ENCODE data around the gene SYT5. TPM values are rescaled to one million over a fixed set of nuclear protein-coding genes. Genes with fewer than 3 reads are reported as not detected.

SYT5 gene
- total and polyA plus RNA-seq, 12 donors: under 0.01 to 1.1 TPM; not detected in 10

DNA sequence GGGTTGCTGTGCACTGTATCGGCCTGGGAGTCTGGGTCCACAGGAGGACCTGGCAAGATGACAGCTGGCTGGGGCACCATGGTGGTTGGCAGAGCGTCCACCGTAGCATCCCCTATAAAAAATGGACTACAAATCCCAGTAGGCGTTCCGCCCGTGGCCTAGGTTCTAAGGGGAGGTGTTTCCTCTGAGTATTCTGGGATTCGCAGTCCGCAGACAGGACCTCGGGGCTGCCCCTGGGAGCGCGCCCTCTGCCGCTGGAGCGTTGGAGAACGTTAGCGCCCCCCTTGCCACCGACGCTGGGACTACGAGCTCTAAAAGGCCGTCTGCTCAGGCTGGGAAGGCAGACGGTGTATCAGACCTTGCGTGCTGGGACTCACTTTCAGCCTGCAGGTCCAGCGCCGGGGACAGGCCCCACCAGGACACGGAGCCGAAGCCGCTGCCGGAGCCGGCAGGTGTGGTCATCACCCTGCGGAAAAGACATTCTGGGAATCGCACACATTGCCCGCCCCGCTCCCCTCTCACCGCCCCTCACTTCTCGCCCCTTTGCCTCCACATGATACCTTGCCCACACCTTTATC is 14.0 kb downstream of the SYT5 start:
- peaks cover 0 to 30% (median 0%) of the 10 kb centered on the region in 9 donors for H3K36me3 ChIP-seq
- peaks cover 9 to 98% (median 86%) of the 10 kb centered on the region in 7 donors for H3K27me3 ChIP-seq
- no peaks in the 10 kb centered on the region for H3K9me3 ChIP-seq
- ATAC-seq (peak; percentile 48 to 89 (median 85)), DNase-seq (peak; percentile 54 to 70)
- TF ChIP-seq, protein P1, sequence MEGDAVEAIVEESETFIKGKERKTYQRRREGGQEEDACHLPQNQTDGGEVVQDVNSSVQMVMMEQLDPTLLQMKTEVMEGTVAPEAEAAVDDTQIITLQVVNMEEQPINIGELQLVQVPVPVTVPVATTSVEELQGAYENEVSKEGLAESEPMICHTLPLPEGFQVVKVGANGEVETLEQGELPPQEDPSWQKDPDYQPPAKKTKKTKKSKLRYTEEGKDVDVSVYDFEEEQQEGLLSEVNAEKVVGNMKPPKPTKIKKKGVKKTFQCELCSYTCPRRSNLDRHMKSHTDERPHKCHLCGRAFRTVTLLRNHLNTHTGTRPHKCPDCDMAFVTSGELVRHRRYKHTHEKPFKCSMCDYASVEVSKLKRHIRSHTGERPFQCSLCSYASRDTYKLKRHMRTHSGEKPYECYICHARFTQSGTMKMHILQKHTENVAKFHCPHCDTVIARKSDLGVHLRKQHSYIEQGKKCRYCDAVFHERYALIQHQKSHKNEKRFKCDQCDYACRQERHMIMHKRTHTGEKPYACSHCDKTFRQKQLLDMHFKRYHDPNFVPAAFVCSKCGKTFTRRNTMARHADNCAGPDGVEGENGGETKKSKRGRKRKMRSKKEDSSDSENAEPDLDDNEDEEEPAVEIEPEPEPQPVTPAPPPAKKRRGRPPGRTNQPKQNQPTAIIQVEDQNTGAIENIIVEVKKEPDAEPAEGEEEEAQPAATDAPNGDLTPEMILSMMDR (IDR thresholded peaks at IDR 0.05): peak in 8 of 9 donors; percentile 24 to 67 (median 48)
- intact Hi-C loops (cut with DNase I): no loop called here
- H3K4me1 ChIP-seq: peaks cover 0 to 30% (median 19%) of the 10 kb centered on the region in 9 donors
- peak overlapping the region in 9 of 10 donors; percentile 25 to 54 (median 48) for H3K4me3 ChIP-seq
- WGBS, 2 donors: 2% methylated on average over 34 of the region's 34 CpGs
- peak overlapping the region in 2 of 10 donors; percentile 45 to 51 for H3K27ac ChIP-seq

DNA sequence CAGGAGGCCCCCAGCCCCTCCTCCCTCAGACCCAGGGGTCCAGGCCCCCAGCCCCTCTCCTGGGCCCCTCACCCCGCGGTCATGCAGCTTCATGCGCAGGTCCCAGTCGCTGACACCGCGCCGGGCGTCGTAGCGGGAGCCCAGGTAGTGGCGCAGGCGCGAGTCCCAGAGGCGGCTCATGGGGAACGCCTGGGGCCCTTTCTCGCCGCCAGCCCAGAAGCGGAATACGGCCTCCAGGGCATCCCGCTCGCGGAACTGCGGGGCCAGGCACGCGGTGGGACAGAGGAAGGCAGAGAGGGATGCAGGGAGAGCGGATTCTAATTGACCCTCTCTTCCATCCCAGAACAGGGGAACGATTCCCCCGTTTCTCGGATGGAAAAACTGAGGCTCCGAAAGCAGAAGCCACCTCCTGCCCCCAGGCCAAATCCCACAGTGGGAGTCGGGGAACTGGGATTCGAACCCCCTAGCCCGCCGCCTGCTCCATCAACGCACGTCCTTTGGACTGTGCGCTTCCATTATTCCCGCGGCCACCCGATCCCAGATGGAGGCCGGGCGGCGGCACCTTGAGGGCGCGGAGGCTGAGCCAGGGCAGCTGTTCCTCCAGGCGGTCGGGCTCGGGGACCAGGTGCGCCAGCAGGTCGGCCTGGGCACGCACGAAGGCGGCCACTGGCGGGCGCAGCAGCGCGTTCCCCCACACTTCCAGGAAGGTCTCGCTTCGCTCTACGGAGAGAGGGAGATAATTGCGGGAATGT is 18.3 kb downstream of the SYT5 start:
- peak overlapping the region in 1 of 10 donors; percentile 60 for H3K4me3 ChIP-seq
- peaks cover 0 to 49% (median 28%) of the 10 kb centered on the region in 9 donors for H3K4me1 ChIP-seq
- no peak overlapping the region for H3K27ac ChIP-seq
- WGBS, 2 donors: 42 to 49% methylated on average over 61 of the region's 61 CpGs
- H3K9me3 ChIP-seq: no peaks in the 10 kb centered on the region
- H3K27me3 ChIP-seq: peaks cover 0 to 83% (median 61%) of the 10 kb centered on the region in 7 donors
- DNase-seq: no peak
- intact Hi-C loops (cut with DNase I): no loop called here
- TF ChIP-seq, protein P1 (IDR thresholded peaks at IDR 0.05): no peak
- ATAC-seq: no peak
- peaks cover 0 to 39% (median 0%) of the 10 kb centered on the region in 9 donors for H3K36me3 ChIP-seq

DNA sequence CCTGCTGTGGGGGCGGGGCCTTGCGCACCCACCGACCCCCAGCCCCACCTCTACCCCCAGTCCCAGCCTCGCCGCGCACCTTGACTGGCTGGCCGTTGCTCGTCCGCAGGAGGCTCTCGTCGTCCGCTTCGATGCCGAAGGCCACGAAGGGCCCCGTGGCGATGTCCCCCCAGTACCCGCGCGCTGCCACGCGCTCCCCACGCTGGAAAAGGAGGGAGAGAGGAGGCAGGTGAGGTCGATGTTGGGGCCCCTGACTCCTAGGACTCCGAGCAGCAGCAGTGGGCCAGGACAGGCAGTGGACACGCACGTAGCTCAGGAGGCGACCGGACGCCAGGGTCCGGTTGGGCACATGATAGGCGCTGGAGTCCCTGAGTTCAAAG is 19.1 kb downstream of the SYT5 start:
- peaks cover 0 to 83% (median 61%) of the 10 kb centered on the region in 7 donors for H3K27me3 ChIP-seq
- peak overlapping the region in 2 of 10 donors; percentile 25 to 30 for H3K27ac ChIP-seq
- peaks cover 0 to 46% (median 0%) of the 10 kb centered on the region in 9 donors for H3K36me3 ChIP-seq
- WGBS, 2 donors: 25 to 27% methylated on average over 32 of the region's 32 CpGs
- peak overlapping the region in 5 of 10 donors; percentile 52 to 60 (median 58) for H3K4me3 ChIP-seq
- H3K9me3 ChIP-seq: no peaks in the 10 kb centered on the region
- intact Hi-C loops (cut with DNase I): no loop called here
- DNase-seq (no peak), ATAC-seq (no peak)
- peaks cover 0 to 44% (median 20%) of the 10 kb centered on the region in 9 donors for H3K4me1 ChIP-seq
- TF ChIP-seq, protein P1 (IDR thresholded peaks at IDR 0.05): no peak

DNA sequence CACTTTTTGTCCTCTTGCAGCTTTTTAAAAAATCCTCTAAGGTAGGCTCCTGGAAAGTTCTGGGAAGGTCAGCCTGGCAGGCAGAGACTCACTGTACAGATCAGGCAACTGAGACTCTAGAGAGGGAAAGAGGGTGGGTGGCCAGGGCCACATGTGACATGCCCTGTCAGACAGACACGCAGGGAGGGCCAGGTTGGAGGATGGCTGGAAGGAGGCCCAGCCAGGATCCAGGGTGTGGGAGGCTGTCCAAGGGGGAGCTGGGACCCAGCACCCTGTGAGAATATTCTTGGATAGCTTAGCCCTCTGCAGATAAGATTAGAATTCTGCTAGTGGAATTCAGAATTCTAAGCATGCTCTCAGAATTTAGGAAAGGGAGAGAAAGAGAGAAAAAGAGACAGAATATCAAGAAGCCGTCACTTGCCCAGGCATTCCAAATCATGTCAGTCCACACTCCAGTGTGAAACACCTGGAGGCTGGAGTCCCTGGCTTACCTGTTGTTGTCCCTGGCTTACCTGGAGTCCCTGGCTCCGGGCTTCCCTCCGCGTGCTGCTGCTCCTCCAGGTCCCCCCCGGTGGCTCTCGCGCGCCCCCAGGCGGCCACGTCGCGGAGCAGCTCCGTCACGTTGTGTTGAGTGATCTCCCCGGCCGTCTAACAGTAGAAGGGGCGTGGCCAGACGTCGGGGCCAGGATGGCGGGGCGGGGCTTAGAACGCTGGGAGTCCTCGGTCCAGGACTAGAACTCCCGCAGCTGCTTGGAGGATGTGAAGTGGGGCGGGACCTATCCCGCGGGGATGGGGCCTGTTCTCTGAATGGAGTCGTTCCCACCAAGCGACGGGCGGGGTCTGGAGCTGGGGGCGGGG is 19.7 kb downstream of the SYT5 start:
- 3 to 4% methylated on average over 32 to 33 of the region's 33 CpGs for WGBS, 2 donors
- TF ChIP-seq, protein P1 (IDR thresholded peaks at IDR 0.05): peak; percentile 74 to 89 (median 86)
- H3K27ac ChIP-seq: peak overlapping the region in 7 of 10 donors; percentile 71 to 100 (median 95)
- peak overlapping the region in 9 of 10 donors; percentile 3 to 60 (median 52) for H3K4me3 ChIP-seq
- peaks cover 0 to 79% (median 56%) of the 10 kb centered on the region in 7 donors for H3K27me3 ChIP-seq
- intact Hi-C loops (cut with DNase I): no loop called here
- peaks cover 0 to 48% (median 0%) of the 10 kb centered on the region in 9 donors for H3K36me3 ChIP-seq
- DNase-seq: peak; percentile 84 to 87
- H3K9me3 ChIP-seq: no peaks in the 10 kb centered on the region
- H3K4me1 ChIP-seq: peaks cover 0 to 41% (median 15%) of the 10 kb centered on the region in 9 donors
- ATAC-seq: peak; percentile 20 to 62 (median 56)
